Ishikawa (cell line): ENCODE results near the gene PDGFRA.

Source experiments
- CREB1 ChIP-seq: IDR thresholded peaks from 2 replicates; pipeline ENCODE4 v1.6.1; 2012; ENCODE audit warnings: low read depth
- EGR1 ChIP-seq: IDR thresholded peaks from 2 replicates; pipeline ENCODE4 v1.6.1; 2012
- EP300 ChIP-seq: IDR thresholded peaks from 2 replicates; pipeline ENCODE4 v1.6.1; 2012; ENCODE audit warnings: borderline replicate concordance
- FOXM1 ChIP-seq: IDR thresholded peaks from 2 replicates; pipeline ENCODE4 v1.6.1; 2012; ENCODE audit warnings: low read depth, borderline replicate concordance
- TAF1 ChIP-seq: IDR thresholded peaks from 2 replicates; pipeline ENCODE4 v1.6.1; 2012; ENCODE audit warnings: low read depth, mild to moderate bottlenecking
- TCF12 ChIP-seq: IDR thresholded peaks from 2 replicates; pipeline ENCODE4 v1.6.1; 2012; ENCODE audit warnings: low read depth
- TEAD4 ChIP-seq: IDR thresholded peaks from 2 replicates; pipeline ENCODE4 v1.6.1; 2012
- YY1 ChIP-seq: IDR thresholded peaks from 2 replicates; pipeline ENCODE4 v1.6.1; 2012; ENCODE audit warnings: low read depth
- ZBTB7A ChIP-seq: IDR thresholded peaks from 2 replicates; pipeline ENCODE4 v1.6.1; 2012; ENCODE audit warnings: low read depth
- TF ChIP-seq, protein P1 (sequence below): IDR thresholded peaks from 2 replicates; pipeline ENCODE4 v1.6.1; 2012
- TF ChIP-seq, protein P2 (sequence below): IDR thresholded peaks from 2 replicates; pipeline ENCODE4 v1.6.1; 2012; ENCODE audit warnings: low read depth, mild to moderate bottlenecking

GRCh38 chr4:54274264-54274663, 45.2 kb downstream of the PDGFRA start:
- TF ChIP-seq TAF1 (no peak), YY1 (no peak), CREB1 (no peak), EGR1 (no peak), TCF12 (no peak), EP300 (no peak), ZBTB7A (no peak), FOXM1 (no peak), TEAD4 (no peak)
- TF ChIP-seq, protein P1, sequence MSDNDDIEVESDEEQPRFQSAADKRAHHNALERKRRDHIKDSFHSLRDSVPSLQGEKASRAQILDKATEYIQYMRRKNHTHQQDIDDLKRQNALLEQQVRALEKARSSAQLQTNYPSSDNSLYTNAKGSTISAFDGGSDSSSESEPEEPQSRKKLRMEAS, result no peak
- TF ChIP-seq, protein P2, sequence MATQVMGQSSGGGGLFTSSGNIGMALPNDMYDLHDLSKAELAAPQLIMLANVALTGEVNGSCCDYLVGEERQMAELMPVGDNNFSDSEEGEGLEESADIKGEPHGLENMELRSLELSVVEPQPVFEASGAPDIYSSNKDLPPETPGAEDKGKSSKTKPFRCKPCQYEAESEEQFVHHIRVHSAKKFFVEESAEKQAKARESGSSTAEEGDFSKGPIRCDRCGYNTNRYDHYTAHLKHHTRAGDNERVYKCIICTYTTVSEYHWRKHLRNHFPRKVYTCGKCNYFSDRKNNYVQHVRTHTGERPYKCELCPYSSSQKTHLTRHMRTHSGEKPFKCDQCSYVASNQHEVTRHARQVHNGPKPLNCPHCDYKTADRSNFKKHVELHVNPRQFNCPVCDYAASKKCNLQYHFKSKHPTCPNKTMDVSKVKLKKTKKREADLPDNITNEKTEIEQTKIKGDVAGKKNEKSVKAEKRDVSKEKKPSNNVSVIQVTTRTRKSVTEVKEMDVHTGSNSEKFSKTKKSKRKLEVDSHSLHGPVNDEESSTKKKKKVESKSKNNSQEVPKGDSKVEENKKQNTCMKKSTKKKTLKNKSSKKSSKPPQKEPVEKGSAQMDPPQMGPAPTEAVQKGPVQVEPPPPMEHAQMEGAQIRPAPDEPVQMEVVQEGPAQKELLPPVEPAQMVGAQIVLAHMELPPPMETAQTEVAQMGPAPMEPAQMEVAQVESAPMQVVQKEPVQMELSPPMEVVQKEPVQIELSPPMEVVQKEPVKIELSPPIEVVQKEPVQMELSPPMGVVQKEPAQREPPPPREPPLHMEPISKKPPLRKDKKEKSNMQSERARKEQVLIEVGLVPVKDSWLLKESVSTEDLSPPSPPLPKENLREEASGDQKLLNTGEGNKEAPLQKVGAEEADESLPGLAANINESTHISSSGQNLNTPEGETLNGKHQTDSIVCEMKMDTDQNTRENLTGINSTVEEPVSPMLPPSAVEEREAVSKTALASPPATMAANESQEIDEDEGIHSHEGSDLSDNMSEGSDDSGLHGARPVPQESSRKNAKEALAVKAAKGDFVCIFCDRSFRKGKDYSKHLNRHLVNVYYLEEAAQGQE, result no peak
